Panc1 (cell line): ENCODE results near the gene HERC3. TPM values are rescaled to one million over a fixed set of nuclear protein-coding genes. Genes with fewer than 3 reads are reported as not detected.

Source experiments
- ATAC-seq: fragments of 200-7000 bp; cut with Tn5 transposase; 2 replicates; pipeline ENCODE4 v1.9.1; 2020; ENCODE audit warnings: mild to moderate bottlenecking, moderate library complexity
- BruUV-seq: library from RNA; stranded (reverse); fragments of 400-500 nt; replicated peaks from 2 replicates; lab custom pipeline; 2021; lab: Mats Ljungman, UMichigan
- CTCF ChIA-PET: fragments of 300-600 bp; sonication (Branson Sonifier 250); formaldehyde crosslinking; loops from one replicate; lab custom pipeline; 2022; ENCODE audit warnings: antibody characterized with exemption; lab: Charles Lee
- POLR2A ChIA-PET: fragments of 300-600 bp; sonication (Branson Sonifier 250); formaldehyde crosslinking; loops from one replicate; lab custom pipeline; 2022; ENCODE audit warnings: antibody characterized with exemption; lab: Charles Lee
- DNase-seq: peaks from one replicate; pipeline ENCODE4 v3.0.0-alpha.2; 2010; ENCODE audit warnings: low read depth, low spot score
- H3K27ac ChIP-seq: 2 replicates; pipeline ENCODE4 v1.5.1; 2011; ENCODE audit warnings: mild to moderate bottlenecking, low read length, inconsistent platforms
- H3K27me3 ChIP-seq: fragments of 200-500 bp; sonication (Bioruptor generic); 2 replicates; pipeline ENCODE4 v1.6.0; 2014; ENCODE audit warnings: low read length, inconsistent platforms; ENCODE audit not compliant: control insufficient read depth, insufficient read depth
- H3K36me3 ChIP-seq: fragments of 200-500 bp; sonication (Bioruptor generic); 2 replicates; pipeline ENCODE4 v1.5.1; 2014; ENCODE audit warnings: inconsistent platforms, mild to moderate bottlenecking, low read length, moderate library complexity; ENCODE audit not compliant: control insufficient read depth, insufficient read depth
- H3K4me1 ChIP-seq: 2 replicates; pipeline ENCODE4 v1.5.1; 2011; ENCODE audit warnings: inconsistent platforms, mild to moderate bottlenecking, low read length, moderate library complexity; ENCODE audit not compliant: control insufficient read depth, insufficient read depth
- H3K4me3 ChIP-seq, 2 experiments: 2 replicates each; pipeline ENCODE4 v1.5.1; 2011 to 2012; ENCODE audit warnings: low read depth in 2 of 2, low read length in 2 of 2, mild to moderate bottlenecking in 2 of 2, inconsistent platforms in 1 of 2, moderate library complexity in 1 of 2
- H3K9me3 ChIP-seq: fragments of 200-500 bp; sonication (Bioruptor generic); 2 replicates; pipeline ENCODE4 v1.5.1; 2014; ENCODE audit warnings: low read depth, mild to moderate bottlenecking, inconsistent platforms, low read length, moderate library complexity; ENCODE audit not compliant: control insufficient read depth, insufficient read depth
- POLR2AphosphoS5 ChIP-seq: IDR thresholded peaks from 2 replicates; pipeline ENCODE4 v1.6.1; 2012; ENCODE audit warnings: mild to moderate bottlenecking, low read depth, low read length, moderate library complexity
- SIN3A ChIP-seq: IDR thresholded peaks from 2 replicates; pipeline ENCODE4 v1.6.1; 2012; ENCODE audit warnings: low read depth, mild to moderate bottlenecking, low read length, moderate library complexity, borderline replicate concordance; ENCODE audit not compliant: insufficient read depth
- TCF7L2 ChIP-seq: IDR thresholded peaks from 2 replicates; pipeline ENCODE4 v1.6.1; 2011; ENCODE audit warnings: mild to moderate bottlenecking, low read depth, low read length, inconsistent platforms
- in situ Hi-C: cut with HindIII; loops from 2 replicates; pipeline ENCODE4 v1.10.0; 2016; ENCODE audit warnings: low sequenced_read_pairs, low pct_unique_long_range_greater_than_20kb
- intact Hi-C: fragments of 100-400 bp; cut with micrococcal nuclease; formaldehyde crosslinking; loops from one replicate; pipeline ENCODE4 v1.10.0; 2022; ENCODE audit not compliant: unreplicated experiment
- total RNA-seq: library from RNA; stranded (reverse); gene quantifications from one replicate; pipeline ENCODE4 v1.2.1, GENCODE V29; 2021; ENCODE audit not compliant: unreplicated experiment
- TF ChIP-seq, protein P1 (sequence below), 2 experiments: IDR thresholded peaks; 2 replicates each; pipeline ENCODE4 v1.6.1; 2011 to 2012; ENCODE audit warnings: low read depth in 2 of 2, control low read depth in 1 of 2, low read length in 1 of 2, mild to moderate bottlenecking in 1 of 2, moderate library complexity in 1 of 2; ENCODE audit not compliant: insufficient read depth in 1 of 2
- TF ChIP-seq, protein P2 (sequence below): fragments of 450-650 bp; IDR thresholded peaks from 2 replicates; pipeline ENCODE4 v1.5.1; 2017; ENCODE audit warnings: mild to moderate bottlenecking

The HERC3 gene
- total RNA-seq, 1 experiment from 2014 or later = 1.1 TPM

DNA sequence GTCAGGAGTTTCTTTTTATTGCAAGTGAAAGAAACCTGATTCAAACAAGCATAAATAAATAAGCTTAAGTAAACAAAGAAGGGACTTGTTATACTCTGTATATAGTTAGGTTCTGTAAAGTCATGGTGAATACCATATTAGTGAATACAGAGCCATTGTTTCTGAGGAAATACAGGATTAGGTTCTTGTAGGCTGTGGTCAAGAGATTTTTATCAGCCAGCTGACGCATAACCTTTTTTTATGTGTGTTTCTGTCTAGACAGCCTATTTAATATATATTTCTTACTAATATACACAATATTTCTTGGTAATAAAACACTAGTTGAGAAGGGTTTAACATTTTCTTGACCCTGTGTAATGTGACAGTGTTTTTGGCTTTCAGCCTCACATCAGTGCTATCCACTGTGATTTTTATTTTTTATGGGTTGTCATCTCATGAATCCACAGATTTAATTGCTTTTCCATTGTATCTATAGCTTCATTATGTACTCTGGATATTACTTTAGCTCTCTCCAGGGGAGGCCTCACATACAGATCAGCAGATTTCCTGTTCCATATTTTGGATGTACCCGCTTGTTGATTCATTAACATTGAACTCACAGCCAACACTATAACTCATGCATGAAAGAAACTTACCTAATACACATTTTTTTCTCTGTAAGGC lies 8.0 kb downstream of the HERC3 start:
- H3K4me1 ChIP-seq = no peaks in the 10 kb centered on the region
- CTCF ChIA-PET = no interaction called here
- in situ Hi-C loops (no loop called here), intact Hi-C loops (no loop called here)
- no peaks in the 10 kb centered on the region for H3K9me3 ChIP-seq
- H3K36me3 ChIP-seq = no peaks in the 10 kb centered on the region
- POLR2A ChIA-PET = no interaction called here
- DNase-seq = no peak
- no peak overlapping the region for H3K4me3 ChIP-seq
- no peak for ATAC-seq
- no TSS peak for BruUV-seq
- no peak overlapping the region for H3K27ac ChIP-seq
- no peaks in the 10 kb centered on the region for H3K27me3 ChIP-seq
- TF ChIP-seq, protein P1, sequence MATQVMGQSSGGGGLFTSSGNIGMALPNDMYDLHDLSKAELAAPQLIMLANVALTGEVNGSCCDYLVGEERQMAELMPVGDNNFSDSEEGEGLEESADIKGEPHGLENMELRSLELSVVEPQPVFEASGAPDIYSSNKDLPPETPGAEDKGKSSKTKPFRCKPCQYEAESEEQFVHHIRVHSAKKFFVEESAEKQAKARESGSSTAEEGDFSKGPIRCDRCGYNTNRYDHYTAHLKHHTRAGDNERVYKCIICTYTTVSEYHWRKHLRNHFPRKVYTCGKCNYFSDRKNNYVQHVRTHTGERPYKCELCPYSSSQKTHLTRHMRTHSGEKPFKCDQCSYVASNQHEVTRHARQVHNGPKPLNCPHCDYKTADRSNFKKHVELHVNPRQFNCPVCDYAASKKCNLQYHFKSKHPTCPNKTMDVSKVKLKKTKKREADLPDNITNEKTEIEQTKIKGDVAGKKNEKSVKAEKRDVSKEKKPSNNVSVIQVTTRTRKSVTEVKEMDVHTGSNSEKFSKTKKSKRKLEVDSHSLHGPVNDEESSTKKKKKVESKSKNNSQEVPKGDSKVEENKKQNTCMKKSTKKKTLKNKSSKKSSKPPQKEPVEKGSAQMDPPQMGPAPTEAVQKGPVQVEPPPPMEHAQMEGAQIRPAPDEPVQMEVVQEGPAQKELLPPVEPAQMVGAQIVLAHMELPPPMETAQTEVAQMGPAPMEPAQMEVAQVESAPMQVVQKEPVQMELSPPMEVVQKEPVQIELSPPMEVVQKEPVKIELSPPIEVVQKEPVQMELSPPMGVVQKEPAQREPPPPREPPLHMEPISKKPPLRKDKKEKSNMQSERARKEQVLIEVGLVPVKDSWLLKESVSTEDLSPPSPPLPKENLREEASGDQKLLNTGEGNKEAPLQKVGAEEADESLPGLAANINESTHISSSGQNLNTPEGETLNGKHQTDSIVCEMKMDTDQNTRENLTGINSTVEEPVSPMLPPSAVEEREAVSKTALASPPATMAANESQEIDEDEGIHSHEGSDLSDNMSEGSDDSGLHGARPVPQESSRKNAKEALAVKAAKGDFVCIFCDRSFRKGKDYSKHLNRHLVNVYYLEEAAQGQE (IDR thresholded peaks at IDR 0.05; ENCODE audit: insufficient read depth in 1 of 2, low read depth in 2 of 2, low read length in 1 of 2) = no peak
- TF ChIP-seq POLR2AphosphoS5 (no peak), SIN3A (no peak), TCF7L2 (no peak)
- TF ChIP-seq, protein P2, sequence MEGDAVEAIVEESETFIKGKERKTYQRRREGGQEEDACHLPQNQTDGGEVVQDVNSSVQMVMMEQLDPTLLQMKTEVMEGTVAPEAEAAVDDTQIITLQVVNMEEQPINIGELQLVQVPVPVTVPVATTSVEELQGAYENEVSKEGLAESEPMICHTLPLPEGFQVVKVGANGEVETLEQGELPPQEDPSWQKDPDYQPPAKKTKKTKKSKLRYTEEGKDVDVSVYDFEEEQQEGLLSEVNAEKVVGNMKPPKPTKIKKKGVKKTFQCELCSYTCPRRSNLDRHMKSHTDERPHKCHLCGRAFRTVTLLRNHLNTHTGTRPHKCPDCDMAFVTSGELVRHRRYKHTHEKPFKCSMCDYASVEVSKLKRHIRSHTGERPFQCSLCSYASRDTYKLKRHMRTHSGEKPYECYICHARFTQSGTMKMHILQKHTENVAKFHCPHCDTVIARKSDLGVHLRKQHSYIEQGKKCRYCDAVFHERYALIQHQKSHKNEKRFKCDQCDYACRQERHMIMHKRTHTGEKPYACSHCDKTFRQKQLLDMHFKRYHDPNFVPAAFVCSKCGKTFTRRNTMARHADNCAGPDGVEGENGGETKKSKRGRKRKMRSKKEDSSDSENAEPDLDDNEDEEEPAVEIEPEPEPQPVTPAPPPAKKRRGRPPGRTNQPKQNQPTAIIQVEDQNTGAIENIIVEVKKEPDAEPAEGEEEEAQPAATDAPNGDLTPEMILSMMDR = no peak

DNA sequence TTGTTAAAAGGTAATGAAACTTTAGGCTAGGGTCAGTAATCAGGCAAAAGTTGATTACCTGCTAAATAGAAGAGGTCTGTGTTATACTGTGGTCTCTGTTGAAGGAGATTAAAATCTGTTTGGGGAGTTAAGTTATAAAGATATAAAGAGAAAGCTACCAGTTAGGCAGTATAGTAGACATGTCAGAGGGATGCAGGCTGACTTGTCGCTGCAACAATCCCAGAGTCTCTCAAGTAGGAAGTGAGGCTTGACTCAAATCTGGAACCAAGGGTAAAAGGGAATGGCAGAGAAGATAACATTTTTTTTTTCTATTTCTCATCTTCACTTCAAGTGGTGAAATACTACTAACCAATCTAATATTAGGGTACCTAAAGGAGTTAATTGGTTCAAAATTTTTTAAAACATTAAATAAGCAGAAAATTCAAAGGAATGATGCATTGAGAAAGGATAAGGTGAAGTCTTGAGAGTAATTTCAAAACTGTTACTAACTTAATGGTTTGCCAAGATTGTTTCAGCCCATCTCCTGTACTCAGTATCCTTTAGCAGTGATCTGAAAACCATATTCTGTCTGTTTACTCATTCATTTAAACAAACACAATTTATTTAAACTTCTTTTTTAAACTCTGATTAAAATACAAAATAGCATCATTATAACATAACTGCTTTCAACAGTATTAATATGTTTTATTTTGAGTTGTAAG lies 12.8 kb downstream of the HERC3 start:
- Histone ChIP-seq H3K27ac (no peak overlapping the region), H3K27me3 (no peaks in the 10 kb centered on the region), H3K4me3 (no peak overlapping the region), H3K9me3 (no peaks in the 10 kb centered on the region), H3K4me1 (no peaks in the 10 kb centered on the region), H3K36me3 (no peaks in the 10 kb centered on the region)
- CTCF ChIA-PET = no interaction called here
- ATAC-seq (no peak), DNase-seq (no peak)
- in situ Hi-C loops (no loop called here), intact Hi-C loops (no loop called here)
- BruUV-seq = no TSS peak
- POLR2A ChIA-PET = no interaction called here
- TF ChIP-seq, protein P2 = no peak
- TF ChIP-seq, protein P1 (IDR thresholded peaks at IDR 0.05; ENCODE audit: insufficient read depth in 1 of 2, low read depth in 2 of 2, low read length in 1 of 2) = no peak
- no peak for TF ChIP-seq POLR2AphosphoS5
